ENCODE results near the gene TRIM47. TPM values are rescaled to one million over a fixed set of nuclear protein-coding genes. Genes with fewer than 3 reads are reported as not detected.

TRIM47 gene
- total RNA-seq, 1 donor from 2014 or later = 22.5 TPM

DNA sequence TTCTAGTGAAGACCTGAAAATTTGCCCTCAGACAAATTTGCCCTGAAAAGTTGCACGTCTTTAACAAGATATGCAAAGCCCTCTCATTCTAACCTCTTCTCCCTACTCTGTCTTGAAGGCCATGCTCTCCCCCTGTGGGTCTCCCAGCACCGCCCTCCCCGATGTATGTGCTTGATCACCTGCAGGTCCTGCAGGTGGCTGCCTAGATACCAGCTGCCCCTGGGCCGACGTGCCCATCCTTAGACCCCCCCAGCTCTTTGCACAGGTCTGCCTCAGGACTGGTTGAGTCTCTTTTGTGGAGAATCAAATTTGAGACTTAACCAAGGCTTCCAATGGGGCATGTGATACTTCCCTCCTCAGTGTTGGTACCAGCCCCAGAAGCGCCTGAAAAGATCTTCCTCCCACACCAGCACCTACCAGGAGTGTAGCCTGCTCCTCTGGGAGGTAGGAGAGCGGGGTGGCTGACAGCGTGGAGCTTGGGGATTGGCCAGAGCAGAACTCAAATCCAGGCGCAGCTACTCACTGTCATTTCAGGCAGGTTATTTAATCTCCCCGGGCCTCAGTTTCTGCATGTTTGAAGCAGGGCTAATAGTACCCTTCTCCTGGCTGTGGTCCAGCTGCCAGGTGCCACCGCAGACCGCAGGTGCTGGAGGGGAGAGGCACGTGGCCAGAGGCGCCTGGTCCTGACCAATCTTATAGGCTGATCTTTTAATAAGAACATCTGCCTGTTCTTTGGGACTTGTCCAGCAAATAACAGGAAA lies 30.9 kb upstream of the TRIM47 start:
- intact Hi-C loops (cut with micrococcal nuclease) = no loop called here

- intact Hi-C loops (cut with micrococcal nuclease) = no loop called here
These were observed 29.8 kb upstream of the TRIM47 start for GRCh38 chr17:75908201-75908600.

- intact Hi-C loops (cut with micrococcal nuclease) = no loop called here
These were observed 27.9 kb upstream of the TRIM47 start for GRCh38 chr17:75906143-75906884.

- intact Hi-C loops (cut with micrococcal nuclease) = loop anchor here (1.0 to 2.0 kb wide), 5 partner anchors 9 to 100 kb away; partner anchors contain the start of genes ACOX1, FBF1, TEN1 and TRIM65
These were observed 26.6 kb upstream of the TRIM47 start, which contains the start of gene MRPL38 for GRCh38 chr17:75904749-75905521. TSS of gene MRPL38 (minus strand) at chr17:75904884. CDS start at chr17:75904875, 9 bp downstream.

DNA sequence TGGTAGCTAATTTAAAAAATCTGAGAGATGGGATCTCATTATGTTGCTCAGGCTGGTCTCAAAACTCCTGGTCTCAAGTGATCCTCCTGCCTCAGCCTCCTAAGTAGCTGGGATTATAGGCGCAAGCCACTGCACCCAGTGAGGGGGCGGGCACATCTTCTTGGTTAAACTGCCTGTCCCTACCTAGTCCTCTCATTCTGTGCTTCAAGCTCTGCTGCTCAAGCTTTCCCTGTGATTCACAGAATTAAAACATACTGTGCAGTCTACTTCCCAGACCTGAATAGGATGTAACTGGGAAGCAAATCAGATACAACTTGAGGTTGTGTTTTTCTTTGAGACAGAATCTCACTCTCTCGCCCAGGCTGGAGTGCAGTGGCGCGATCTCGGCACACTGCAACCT lies 24.0 kb upstream of the TRIM47 start:
- intact Hi-C loops (cut with micrococcal nuclease) = no loop called here

DNA sequence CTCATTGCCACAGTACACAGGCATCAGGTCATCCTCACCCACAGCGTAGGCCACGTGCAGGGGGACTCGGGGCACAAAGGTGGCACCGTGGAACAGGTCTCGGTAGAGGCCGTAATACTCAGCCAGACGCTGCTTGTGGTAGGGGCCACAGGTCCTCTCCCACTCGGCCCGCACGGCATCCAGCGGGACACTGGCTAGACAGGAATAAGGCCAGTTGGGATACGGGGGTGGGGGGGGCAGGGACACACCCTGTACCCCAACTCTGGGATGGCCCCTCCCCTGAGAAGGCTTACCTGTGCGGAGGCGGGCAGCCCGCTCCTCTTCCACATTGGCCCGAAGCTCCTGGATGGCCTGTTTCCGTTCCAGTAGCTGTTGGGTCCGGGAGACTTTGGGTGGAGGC lies 23.3 kb upstream of the TRIM47 start:
- intact Hi-C loops (cut with micrococcal nuclease) = no loop called here

- intact Hi-C loops (cut with micrococcal nuclease) = no loop called here
These were observed 22.5 kb upstream of the TRIM47 start for GRCh38 chr17:75900691-75901533.

DNA sequence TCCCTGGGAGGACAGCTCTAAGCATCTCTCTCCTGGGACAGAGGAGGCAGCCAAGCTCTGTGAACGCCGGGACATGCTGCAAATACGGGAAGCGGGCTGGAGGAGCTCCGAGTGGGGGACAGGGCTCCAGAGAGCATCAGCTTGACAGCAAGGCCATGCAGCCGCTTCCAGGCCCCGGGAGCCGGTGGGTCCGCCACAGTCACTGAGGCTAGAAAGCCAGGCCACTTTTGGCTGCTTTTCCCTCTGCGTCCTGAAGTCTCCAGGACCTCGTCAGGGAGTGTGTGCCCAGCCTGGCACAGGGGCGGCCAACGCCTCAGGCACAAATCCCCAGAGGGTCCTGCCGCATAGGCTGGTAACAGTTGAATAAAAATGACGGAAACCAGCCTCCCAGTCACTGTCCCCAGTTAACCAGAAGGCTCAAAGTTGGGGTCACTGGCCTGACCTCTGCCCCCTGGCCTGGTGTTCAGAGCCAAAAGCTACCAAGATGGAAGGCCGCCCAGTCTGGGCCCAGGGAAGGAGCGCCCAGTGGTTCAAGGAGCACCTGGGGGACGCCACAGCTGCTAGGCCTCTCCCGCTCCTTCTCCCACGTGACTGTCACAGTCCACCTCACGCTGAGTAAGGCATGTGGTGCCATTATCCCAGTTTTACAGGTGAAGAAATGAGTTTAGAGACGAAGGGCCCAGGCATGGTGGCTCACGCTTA lies 21.5 kb upstream of the TRIM47 start:
- intact Hi-C loops (cut with micrococcal nuclease) = no loop called here

GRCh38 chr17:75899353-75899752 lies 21.0 kb upstream of the TRIM47 start:
- intact Hi-C loops (cut with micrococcal nuclease) = no loop called here

DNA sequence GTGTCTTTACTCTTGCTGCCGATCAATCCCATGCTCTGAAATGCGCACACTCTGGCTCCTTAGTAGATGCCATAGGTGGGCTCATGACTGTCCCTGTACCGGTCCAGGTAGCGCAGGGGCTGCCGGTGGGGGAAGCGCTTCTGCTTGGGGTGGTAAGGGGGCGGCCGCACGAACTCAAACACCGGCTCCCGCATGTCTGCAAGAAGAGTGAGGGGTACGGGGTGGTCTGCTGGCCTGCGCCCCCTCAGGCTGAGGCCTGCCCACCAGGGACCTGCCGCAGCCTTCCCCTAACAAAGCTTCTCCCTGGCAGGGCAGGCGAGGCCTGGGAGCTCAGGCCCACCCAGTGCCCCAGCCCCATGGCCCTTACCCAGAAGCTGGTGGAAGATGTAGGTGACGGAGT lies 20.4 kb upstream of the TRIM47 start:
- intact Hi-C loops (cut with micrococcal nuclease) = no loop called here

DNA sequence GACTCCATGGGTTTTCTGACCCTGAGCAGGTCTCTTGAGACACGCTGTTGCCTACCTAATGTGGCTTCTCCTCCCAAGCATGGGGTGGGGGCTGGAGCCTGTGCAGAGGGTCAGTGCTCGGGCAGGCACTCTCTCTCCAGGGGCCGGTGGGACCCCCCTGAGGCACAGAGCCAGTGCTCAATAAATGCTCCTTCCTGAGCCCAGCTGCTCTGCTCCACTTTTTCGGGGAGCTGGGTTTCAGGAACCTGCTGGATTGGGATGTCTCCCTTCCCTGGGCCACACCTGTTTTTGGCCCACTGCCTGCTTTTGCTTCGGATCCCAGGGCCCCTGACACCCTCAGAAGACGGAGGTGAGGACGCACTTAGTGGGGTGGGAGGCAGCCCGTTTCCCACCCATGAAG lies 19.7 kb upstream of the TRIM47 start:
- intact Hi-C loops (cut with micrococcal nuclease) = no loop called here

GRCh38 chr17:75897160-75898019 lies 19.0 kb upstream of the TRIM47 start:
- intact Hi-C loops (cut with micrococcal nuclease) = loop anchor here (2.0 kb wide), 2 partner anchors 19 to 43 kb away; partner anchors contain the start of genes TRIM47 and WBP2

DNA sequence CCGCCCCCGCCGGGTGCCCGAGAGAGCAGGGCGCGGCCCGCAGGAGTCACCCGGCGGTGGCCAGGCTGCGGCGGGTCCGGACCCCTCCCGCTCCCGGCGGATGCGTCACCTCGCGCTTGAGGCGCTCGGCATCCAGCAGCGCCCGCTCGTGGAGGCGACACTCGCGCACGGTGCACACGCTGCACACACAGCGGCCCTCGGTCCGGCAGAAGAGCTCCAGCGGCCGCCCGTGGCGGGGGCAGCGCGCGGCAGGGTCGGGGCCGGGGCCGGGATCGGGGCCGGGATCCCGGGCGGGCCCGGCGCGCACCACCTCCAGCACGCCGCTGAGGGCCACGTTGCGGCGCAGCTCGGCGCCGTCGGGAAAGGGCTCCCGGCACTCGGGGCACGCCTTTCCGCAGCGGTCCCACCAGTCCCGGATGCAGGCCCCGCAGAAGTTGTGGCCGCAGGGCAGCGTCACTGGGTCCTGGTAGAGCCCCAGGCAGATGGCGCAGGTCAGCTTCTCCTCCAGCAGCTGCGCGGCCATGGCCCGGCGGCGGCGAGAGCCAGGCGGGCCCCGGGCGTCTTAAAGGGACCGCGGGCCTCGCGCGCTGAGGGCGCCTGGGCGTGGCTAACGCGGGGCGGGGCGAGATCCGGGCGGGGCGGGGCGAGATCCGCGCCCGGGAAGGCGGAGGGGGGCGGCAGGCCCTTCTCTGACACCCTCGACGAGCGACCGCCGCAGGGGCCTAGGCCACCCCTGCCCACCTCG lies 18.2 kb upstream of the TRIM47 start, which contains the start of gene TRIM65:
Gene TRIM65 (minus strand): TSS at position 537 of the 745 bp plus-strand sequence. CDS start 14 bp downstream, at position 523.
- intact Hi-C loops (cut with micrococcal nuclease) = loop anchor here (1.0 to 2.0 kb wide), 3 partner anchors 8 to 42 kb away; partner anchors contain the start of genes MRPL38, TRIM47 and WBP2

GRCh38 chr17:75895370-75896155 lies 17.2 kb upstream of the TRIM47 start:
- intact Hi-C loops (cut with micrococcal nuclease) = loop anchor here (1.0 to 2.0 kb wide), 3 partner anchors 9 to 41 kb away; partner anchors contain the start of genes MRPL38, TRIM47 and WBP2

- intact Hi-C loops (cut with micrococcal nuclease) = no loop called here
These were observed 15.8 kb upstream of the TRIM47 start for GRCh38 chr17:75894049-75894733.

- intact Hi-C loops (cut with micrococcal nuclease) = no loop called here
These were observed 15.1 kb upstream of the TRIM47 start for GRCh38 chr17:75893305-75894048.

Measured in T-helper 2 cell treated with Interferon-gamma antibody and Interleukin-4, amounts not matched to agents 100 ng/mL and 5 ng/mL, for 36 hours (primary cell).